Effector memory CD8-positive, alpha-beta T cell (primary cell): Measurements from ENCODE around the gene ABR.
"Not testable (repeated sequence)": the region's sequence is repeated elsewhere in the genome, so short reads cannot be mapped to it uniquely, and the experiment has no call there.

Experiments
- ATAC-seq: fragments of 150-1000 bp; cut with Tn5 transposase; replicated peaks from 2 replicates; pipeline ENCODE4 v1.10.0; 2021; ENCODE audit warnings: mild to moderate bottlenecking, moderate library complexity
- DNase-seq, 3 experiments: peaks; one replicate each; pipeline ENCODE4 v3.0.0; 2021
- H3K27ac Mint-ChIP-seq, 2 donors: one replicate each; pipeline ENCODE4 v1.8.0; 2022; ENCODE audit warnings: mild to moderate bottlenecking in 2 of 2, mixed read lengths in 2 of 2, moderate library complexity in 2 of 2
- H3K27me3 Mint-ChIP-seq, 2 donors: one replicate each; pipeline ENCODE4 v1.8.0; 2022; ENCODE audit warnings: mixed read lengths in 2 of 2
- H3K36me3 Mint-ChIP-seq: one replicate; pipeline ENCODE4 v1.8.0; 2022; ENCODE audit warnings: mild to moderate bottlenecking, moderate library complexity, mixed read lengths; ENCODE audit not compliant: insufficient read depth
- H3K4me1 Mint-ChIP-seq, 2 donors: one replicate each; pipeline ENCODE4 v1.8.0; 2022; ENCODE audit warnings: low read depth in 2 of 2, mixed read lengths in 2 of 2
- H3K4me3 Mint-ChIP-seq, 2 donors: one replicate each; pipeline ENCODE4 v1.8.0; 2022; ENCODE audit warnings: mild to moderate bottlenecking in 2 of 2, mixed read lengths in 2 of 2, moderate library complexity in 2 of 2
- H3K9me3 Mint-ChIP-seq, 2 donors: one replicate each; pipeline ENCODE4 v1.8.0; 2022; ENCODE audit warnings: mixed read lengths in 2 of 2

The ABR gene

DNA sequence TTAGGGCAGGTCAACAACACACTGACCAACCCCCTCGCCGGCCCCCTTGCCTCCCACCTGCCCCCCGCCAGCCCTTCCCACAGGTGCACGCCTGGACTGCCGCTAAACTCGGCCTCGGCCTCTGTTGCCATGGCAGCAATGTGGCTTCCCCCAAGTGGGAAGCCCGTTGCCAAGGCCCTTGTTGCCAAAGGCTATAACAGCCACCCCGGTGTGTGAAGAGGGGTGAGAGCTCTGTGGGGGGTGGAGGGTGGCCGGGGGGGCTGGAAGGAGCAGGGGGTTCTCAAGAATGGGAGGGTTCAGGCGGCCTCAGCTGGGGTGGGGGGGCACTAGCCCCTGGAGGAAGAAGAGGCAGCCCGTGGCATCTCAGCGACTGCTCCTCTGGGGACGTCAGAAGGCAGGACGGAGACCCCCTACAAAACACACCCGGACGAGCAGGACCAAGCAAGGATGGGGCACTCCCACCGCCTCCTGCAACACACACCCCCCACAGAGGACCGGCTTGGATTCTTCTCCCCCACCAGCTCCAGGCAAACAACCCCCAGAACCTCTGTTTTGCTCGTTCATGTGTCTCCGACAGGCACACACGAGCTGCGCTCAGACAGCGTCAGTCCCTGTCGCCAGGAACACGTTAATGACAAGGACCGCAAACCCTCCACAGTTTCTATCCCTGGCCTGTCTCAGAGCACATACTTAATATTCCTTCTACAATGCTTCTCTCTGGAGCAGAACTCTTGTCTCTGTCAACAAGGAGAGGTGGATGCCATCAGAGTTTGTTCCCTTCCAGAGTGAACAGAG lies 55.7 kb downstream of the ABR start:
- H3K4me3 Mint-ChIP-seq = no peak overlapping the region
- no peak overlapping the region for H3K27ac Mint-ChIP-seq
- H3K4me1 Mint-ChIP-seq = peaks cover 19 to 22% of the 10 kb centered on the region in 2 donors
- H3K27me3 Mint-ChIP-seq = no peaks in the 10 kb centered on the region
- no peaks in the 10 kb centered on the region for H3K9me3 Mint-ChIP-seq
- DNase-seq (no peak), ATAC-seq (no peak)
- peaks cover 4% of the 10 kb centered on the region for H3K36me3 Mint-ChIP-seq

DNA sequence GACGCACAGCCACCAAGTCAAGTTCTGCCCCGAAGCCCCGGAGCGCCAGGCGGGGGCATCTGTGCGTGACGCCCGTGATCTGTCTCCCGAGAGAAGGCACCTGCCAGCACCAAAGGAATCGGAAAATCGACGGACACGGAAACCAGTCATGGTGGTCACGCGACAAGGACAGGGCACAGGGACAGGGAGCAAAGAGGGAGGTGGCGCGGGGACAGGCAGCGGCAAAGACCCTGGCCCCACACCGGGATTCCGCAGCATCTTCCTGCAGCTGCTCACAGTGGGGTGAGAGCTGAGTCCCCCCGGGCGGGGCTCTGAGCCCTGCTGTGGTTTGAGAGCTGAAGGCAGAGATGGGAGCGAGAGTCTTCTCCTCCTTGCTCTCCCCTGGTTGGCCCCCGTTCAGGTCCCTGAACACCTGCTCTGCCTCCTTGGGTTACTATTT lies 56.4 kb downstream of the ABR start:
- no peaks in the 10 kb centered on the region for H3K9me3 Mint-ChIP-seq

DNA sequence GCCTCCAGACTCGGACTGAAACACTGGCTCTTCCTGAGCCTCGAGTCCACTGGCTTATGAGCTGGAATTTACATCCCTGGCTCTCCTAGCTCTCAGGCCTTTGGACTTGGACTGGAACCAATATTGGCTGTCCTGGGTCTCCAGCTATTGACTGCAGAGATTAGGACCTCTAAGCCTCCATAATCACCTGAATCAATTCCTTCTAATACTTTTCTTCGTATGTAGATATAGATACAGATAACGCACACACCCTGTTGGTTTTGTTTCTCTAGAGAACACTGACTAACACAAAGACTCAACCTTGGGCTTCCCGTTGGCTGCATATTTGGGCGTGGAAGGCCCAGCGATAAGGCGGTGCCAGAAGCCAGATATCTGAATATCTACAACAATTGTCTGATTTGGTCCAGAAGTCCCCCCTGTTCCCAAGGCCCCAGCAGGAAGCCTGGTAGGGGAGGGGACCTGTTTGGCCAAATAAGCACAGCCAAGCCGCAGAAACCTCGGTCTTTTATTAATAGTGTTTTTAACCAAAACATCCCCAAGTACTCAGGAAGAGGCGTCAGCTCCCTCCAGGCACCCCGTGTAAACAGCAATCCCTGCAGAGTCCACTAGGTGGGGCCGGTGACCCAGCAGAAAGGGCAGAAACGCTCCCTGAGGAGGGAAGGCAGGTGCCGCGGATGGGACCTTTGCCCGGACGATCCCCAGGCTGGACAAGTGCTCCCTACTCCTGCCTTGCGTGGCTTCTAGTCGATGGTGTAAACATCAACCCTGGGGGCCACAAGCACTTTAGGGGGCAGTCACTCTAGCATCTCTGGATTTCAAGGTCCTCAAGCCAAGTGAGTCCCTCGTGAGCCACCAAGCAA lies 57.0 kb downstream of the ABR start:
- peak; percentile 77 to 87 (median 82) for DNase-seq
- peaks cover 4% of the 10 kb centered on the region for H3K36me3 Mint-ChIP-seq
- ATAC-seq = peak; percentile 57
- peak overlapping the region; percentile 57 to 71 for H3K27ac Mint-ChIP-seq
- peaks cover 19 to 22% of the 10 kb centered on the region in 2 donors for H3K4me1 Mint-ChIP-seq
- no peaks in the 10 kb centered on the region for H3K27me3 Mint-ChIP-seq
- H3K9me3 Mint-ChIP-seq = no peaks in the 10 kb centered on the region
- peak overlapping the region; percentile 21 to 41 for H3K4me3 Mint-ChIP-seq

More for the DNA sequence above, 56.4 kb downstream of the ABR start:
- Mint-ChIP-seq H3K27ac (peak overlapping the region in 1 of 2 donors; percentile 71), H3K4me3 (peak overlapping the region; percentile 21 to 41), H3K36me3 (peaks cover 4% of the 10 kb centered on the region), H3K27me3 (no peaks in the 10 kb centered on the region), H3K4me1 (peaks cover 19 to 22% of the 10 kb centered on the region in 2 donors)
- ATAC-seq (no peak), DNase-seq (no peak)

DNA sequence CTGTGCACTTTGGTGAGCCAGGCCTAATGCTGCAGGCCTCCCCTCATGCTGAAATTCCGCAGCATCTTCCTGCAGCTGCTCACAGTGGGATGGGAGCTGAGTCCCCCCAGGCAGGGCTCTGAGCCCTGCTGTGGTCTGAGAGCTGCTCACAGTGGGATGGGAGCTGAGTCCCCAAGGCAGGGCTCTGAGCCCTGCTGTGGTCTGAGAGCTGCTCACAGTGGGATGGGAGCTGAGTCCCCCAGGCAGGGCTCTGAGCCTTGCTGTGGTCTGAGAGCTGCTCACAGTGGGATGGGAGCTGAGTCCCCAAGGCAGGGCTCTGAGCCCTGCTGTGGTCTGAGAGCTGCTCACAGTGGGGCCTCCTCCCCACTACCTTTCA lies 58.4 kb downstream of the ABR start:
- not testable (repeated sequence) for DNase-seq, H3K4me3 Mint-ChIP-seq, ATAC-seq, H3K36me3 Mint-ChIP-seq, H3K27me3 Mint-ChIP-seq, H3K9me3 Mint-ChIP-seq
- Mint-ChIP-seq H3K4me1 (peaks cover 19 to 22% of the 10 kb centered on the region in 2 donors), H3K27ac (peak overlapping the region; percentile 92)

DNA sequence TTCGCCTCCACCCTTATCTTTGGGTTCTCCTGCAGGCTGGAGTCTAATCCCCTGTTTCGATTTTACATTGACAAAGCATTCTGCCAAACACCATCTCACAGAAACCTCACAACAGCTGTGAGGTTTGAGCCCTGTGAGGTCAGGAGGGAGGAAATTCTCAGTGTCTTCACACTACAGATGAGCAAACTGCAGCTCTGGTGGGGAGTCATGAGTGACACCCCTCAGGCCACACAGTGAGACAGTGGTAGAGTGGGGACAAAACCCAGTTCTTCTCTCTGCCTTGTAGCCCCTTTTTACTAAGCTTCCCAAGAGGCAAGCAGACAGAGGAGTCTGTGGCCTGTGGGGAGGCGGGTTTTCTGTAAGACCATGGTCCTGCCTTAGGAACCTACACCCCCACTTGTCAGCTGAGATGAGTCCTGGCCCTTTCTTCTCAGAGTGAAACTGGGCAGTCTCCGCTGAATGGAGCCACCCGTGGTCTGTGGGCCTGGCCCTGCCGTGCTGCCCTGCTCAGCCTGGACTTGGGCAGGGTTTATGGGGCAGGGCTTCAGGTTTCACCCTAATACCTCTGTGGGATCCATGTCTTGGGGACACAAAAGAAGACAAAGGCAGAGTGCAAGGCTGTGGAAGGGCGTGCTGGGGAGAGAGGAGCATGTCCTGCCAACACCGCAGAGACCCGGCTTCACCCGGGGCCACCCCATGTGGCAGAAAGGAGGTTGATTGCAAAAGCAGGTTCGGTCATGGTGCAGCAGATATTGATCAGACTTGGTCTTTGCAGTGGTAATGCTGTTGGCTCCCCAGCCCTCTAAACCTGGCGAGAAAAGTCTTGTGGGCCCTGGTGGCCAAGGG lies 59.0 kb downstream of the ABR start:
- Mint-ChIP-seq H3K27ac (peak overlapping the region; percentile 92), H3K4me1 (peaks cover 19 to 22% of the 10 kb centered on the region in 2 donors), H3K4me3 (peak overlapping the region; percentile 56 to 58), H3K36me3 (peaks cover 4% of the 10 kb centered on the region), H3K27me3 (no peaks in the 10 kb centered on the region), H3K9me3 (no peaks in the 10 kb centered on the region)
- DNase-seq (peak in 2 of 3 experiments; percentile 15 to 49), ATAC-seq (peak; percentile 85)

DNA sequence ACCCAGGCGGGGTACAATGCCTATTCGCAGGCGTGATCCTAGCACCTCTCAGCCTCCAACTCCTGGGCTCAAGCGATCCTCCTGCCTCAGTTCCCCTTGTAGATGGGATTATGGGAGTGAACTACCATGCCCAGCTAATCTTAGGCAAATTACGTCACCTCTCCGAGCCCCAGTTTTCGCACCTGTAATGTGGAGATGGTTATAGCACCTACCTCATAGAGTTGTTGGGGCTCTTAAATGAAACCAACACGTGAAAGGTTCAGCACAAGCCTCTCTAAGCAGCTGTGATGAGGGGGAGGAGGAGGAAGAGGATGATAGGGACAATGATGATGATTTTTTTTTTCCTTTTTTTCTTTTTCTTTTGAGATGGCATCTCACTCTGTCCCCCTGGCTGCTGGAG lies 59.9 kb downstream of the ABR start:
- Mint-ChIP-seq H3K27me3 (no peaks in the 10 kb centered on the region), H3K27ac (peak overlapping the region; percentile 92), H3K4me3 (peak overlapping the region; percentile 56 to 58), H3K4me1 (peaks cover 26 to 29% of the 10 kb centered on the region in 2 donors), H3K9me3 (no peaks in the 10 kb centered on the region), H3K36me3 (peaks cover 4% of the 10 kb centered on the region)
- DNase-seq (peak in 1 of 3 experiments; percentile 27), ATAC-seq (peak; percentile 61)

DNA sequence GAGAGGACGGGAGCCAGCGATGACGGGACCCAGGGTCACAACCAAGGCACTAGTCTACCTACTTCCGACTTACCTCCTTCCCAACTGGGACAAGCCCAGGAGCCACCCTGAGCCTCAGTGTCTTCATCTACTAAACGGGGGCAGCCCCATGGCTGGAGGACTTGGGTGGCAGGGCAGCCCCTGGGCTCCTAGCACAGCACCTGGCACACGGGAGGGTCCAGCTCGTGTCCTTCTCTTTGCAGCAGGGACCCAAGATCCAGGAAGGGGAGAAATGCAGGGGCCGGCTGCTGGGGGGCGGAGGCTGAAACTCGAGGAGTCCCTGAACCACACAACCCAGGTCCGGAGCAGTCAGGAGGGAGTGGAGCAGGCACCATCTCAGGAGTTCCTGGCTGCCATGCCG lies 63.2 kb downstream of the ABR start:
- no peak for ATAC-seq
- Mint-ChIP-seq H3K4me1 (peaks cover 24 to 31% of the 10 kb centered on the region in 2 donors), H3K36me3 (peaks cover 9% of the 10 kb centered on the region), H3K27me3 (no peaks in the 10 kb centered on the region), H3K4me3 (no peak overlapping the region), H3K27ac (peak overlapping the region; percentile 89 to 94), H3K9me3 (no peaks in the 10 kb centered on the region)
- DNase-seq = no peak

DNA sequence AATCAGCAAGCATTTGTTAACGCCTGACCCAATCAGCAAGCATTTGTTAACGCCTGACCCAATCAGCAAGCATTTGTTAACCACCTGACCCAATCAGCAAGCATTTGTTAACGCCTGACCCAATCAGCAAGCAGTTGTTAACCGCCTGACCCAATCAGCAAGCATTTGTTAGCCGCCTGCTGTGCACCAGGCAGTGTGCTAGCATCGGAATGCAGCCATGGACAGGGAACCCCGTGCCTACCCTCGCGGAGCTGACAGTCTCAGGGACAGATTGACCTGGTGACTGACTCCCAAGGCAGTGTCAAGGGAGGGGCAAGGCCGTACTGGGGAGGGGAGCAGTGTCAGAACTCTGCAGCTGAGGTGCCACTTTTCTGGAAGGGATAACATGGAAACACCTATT lies 66.9 kb downstream of the ABR start:
- Mint-ChIP-seq H3K36me3 (peaks cover 11% of the 10 kb centered on the region), H3K27me3 (no peaks in the 10 kb centered on the region), H3K27ac (no peak overlapping the region), H3K4me1 (peaks cover 28 to 32% of the 10 kb centered on the region in 2 donors), H3K9me3 (no peaks in the 10 kb centered on the region), H3K4me3 (no peak overlapping the region)
- no peak for ATAC-seq
- DNase-seq = no peak

DNA sequence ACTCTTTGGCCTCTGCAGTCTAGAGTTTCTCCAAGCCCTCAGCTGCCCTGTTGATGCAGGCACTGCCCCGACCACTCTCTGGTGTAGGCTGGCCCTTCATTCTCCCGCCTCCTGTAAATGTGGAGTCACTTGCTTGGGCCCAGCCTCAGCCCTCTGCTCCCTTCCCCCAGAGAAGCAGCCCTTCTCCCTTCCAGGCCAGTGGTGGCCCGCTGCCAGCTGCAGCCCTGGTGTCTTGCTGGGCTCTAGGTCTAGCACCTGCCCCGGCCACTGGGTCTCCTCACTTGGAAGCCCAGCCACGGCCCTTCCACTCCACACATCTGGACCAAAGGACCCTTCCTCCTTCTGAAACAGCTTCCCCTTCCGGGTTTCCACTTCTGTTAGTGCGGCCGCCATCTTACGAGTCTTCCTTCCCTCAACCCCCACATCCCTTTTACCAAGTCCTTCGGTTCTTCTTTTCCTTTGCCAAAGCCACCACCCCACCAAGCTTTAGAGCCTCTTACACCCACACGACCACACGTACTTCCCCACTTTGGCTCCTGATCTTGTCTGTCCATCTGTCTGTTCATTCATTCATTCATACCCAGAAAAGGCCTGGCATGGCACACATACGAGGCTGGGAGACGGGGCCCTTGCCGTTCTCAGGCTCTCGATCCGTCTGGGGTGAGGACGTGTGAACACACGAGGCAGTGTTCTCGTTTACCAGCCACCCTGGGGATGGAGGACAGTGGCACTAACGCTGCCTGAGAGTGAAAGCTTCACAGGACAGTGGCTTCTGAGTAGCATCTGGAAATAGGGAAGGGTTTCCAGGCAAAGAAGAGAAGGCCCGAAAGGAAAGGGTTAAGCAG lies 68.0 kb downstream of the ABR start:
- H3K36me3 Mint-ChIP-seq = peaks cover 17% of the 10 kb centered on the region
- H3K27me3 Mint-ChIP-seq = no peaks in the 10 kb centered on the region
- peak overlapping the region; percentile 66 to 89 for H3K4me3 Mint-ChIP-seq
- H3K9me3 Mint-ChIP-seq = no peaks in the 10 kb centered on the region
- H3K4me1 Mint-ChIP-seq = peaks cover 38 to 42% of the 10 kb centered on the region in 2 donors
- peak overlapping the region; percentile 78 to 88 for H3K27ac Mint-ChIP-seq
- ATAC-seq (no peak), DNase-seq (no peak)

DNA sequence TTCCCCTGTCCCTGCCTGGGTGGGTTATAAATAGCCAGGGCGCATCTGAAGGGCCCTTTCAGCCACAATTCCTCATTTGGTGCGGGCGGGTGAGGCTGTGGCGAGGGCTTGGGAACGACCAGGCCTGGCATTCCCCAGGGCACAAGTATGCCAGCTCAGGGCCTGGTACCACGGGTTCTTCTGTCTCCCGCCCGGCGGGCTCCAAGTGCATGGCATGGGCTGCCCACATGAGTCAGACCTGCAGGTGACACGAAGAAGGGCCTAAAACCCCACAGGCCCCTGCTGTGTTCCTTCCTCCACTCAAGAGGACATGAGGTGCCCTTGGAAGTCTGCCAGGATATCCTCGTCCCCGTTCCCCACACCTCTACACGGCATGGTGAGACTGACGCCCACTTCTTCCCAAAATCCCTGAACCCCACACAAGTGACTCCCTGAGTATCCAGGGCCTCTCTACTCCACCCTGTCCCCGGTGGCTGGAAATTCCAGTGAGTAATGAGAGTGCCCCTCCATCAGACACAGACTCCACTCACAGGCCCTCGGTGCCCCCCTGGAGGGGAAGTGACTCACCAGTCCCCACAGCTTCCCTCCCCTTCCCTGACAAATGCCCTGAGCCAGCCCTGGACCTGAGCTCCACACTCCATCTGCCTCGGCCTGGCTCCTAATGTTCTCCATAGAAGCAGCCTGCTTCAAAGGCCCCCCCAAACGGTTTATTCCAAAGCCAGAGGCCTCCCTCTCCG lies 68.8 kb downstream of the ABR start:
- Mint-ChIP-seq H3K4me3 (peak overlapping the region; percentile 66 to 89), H3K27ac (peak overlapping the region; percentile 78 to 88), H3K4me1 (peaks cover 42 to 48% of the 10 kb centered on the region in 2 donors), H3K27me3 (no peaks in the 10 kb centered on the region), H3K36me3 (peaks cover 19% of the 10 kb centered on the region), H3K9me3 (no peaks in the 10 kb centered on the region)
- DNase-seq (no peak), ATAC-seq (no peak)

DNA sequence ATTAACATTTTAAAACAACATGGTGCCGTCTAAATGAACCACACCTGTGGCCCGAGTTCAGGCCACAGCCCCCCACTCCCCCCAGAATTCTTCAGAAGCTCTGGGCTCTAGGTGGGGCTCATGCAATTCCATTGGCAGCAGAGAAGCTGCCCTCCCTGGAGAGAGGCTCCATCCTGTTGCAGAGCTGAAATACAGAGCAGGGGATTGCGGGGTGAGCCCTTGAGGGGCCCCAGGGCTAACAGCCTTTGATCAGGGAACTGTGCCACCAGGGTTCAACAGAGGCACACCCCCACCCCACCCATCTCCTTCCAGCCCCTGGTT lies 69.3 kb downstream of the ABR start:
- Mint-ChIP-seq H3K4me3 (peak overlapping the region; percentile 89), H3K4me1 (peaks cover 40 to 49% of the 10 kb centered on the region in 2 donors), H3K27ac (peak overlapping the region; percentile 78 to 88), H3K27me3 (no peaks in the 10 kb centered on the region), H3K36me3 (peaks cover 19% of the 10 kb centered on the region), H3K9me3 (no peaks in the 10 kb centered on the region)
- DNase-seq = no peak
- ATAC-seq = no peak
